ENCODE measurements around the gene UMOD. TPM values are rescaled to one million over a fixed set of nuclear protein-coding genes. Genes with fewer than 3 reads are reported as not detected.

UMOD gene
- total RNA-seq, 2 experiments from 2014 or later: not detected

GRCh38 chr16:20320592-20320991, 31.9 kb downstream of the UMOD start:
- ChIA-PET CTCF (no interaction called here), POLR2A (no interaction called here)
- peaks cover 0 to 3% of the 10 kb centered on the region in 2 experiments for H3K27me3 ChIP-seq (ENCODE audit: control insufficient read depth in 1 of 2, insufficient read depth in 2 of 2, low read length in 2 of 2)
- H3K4me3 ChIP-seq (ENCODE audit: low read length): no peak overlapping the region
- intact Hi-C loops (cut with DNase I, micrococcal nuclease): no loop called here
- H3K4me1 ChIP-seq (ENCODE audit: insufficient read depth, low read length): no peaks in the 10 kb centered on the region
- no peak for TF ChIP-seq CTCF (IDR thresholded peaks at IDR 0.05)
- Mint-ChIP-seq H3K27me3 (no peaks in the 10 kb centered on the region), H3K9me3 (no peaks in the 10 kb centered on the region), H3K4me3 (no peak overlapping the region), H3K36me3 (ENCODE audit: low read depth) (no peaks in the 10 kb centered on the region), H3K4me1 (ENCODE audit: low read depth) (no peaks in the 10 kb centered on the region), H3K27ac (no peak overlapping the region)
- H3K27ac ChIP-seq (ENCODE audit: low read depth in 1 of 2, low read length in 2 of 2): no peak overlapping the region
- H3K9me3 ChIP-seq (ENCODE audit: control insufficient read depth in 1 of 2, insufficient read depth in 1 of 2, low read length in 2 of 2): no peaks in the 10 kb centered on the region
- no peak for DNase-seq
- ATAC-seq (ENCODE audit: poor library complexity): no peak
- H3K36me3 ChIP-seq (ENCODE audit: insufficient read depth, low read length): no peaks in the 10 kb centered on the region

GRCh38 chr16:20320178-20320577, 32.3 kb downstream of the UMOD start:
- no peak for TF ChIP-seq CTCF (IDR thresholded peaks at IDR 0.05)
- Mint-ChIP-seq H3K36me3 (ENCODE audit: low read depth) (no peaks in the 10 kb centered on the region), H3K9me3 (no peaks in the 10 kb centered on the region), H3K27me3 (no peaks in the 10 kb centered on the region), H3K4me1 (ENCODE audit: low read depth) (no peaks in the 10 kb centered on the region), H3K4me3 (no peak overlapping the region), H3K27ac (no peak overlapping the region)
- intact Hi-C loops (cut with DNase I, micrococcal nuclease): no loop called here
- H3K27ac ChIP-seq (ENCODE audit: low read depth in 1 of 2, low read length in 2 of 2): no peak overlapping the region
- POLR2A ChIA-PET: no interaction called here
- no peaks in the 10 kb centered on the region for H3K36me3 ChIP-seq (ENCODE audit: insufficient read depth, low read length)
- DNase-seq: no peak
- H3K27me3 ChIP-seq (ENCODE audit: control insufficient read depth in 1 of 2, insufficient read depth in 2 of 2, low read length in 2 of 2): peaks cover 0 to 3% of the 10 kb centered on the region in 2 experiments
- H3K4me3 ChIP-seq (ENCODE audit: low read length): no peak overlapping the region
- no peak for ATAC-seq (ENCODE audit: poor library complexity)
- CTCF ChIA-PET: no interaction called here
- H3K9me3 ChIP-seq (ENCODE audit: control insufficient read depth in 1 of 2, insufficient read depth in 1 of 2, low read length in 2 of 2): no peaks in the 10 kb centered on the region
- no peaks in the 10 kb centered on the region for H3K4me1 ChIP-seq (ENCODE audit: insufficient read depth, low read length)

GRCh38 chr16:20319406-20319805, 33.1 kb downstream of the UMOD start:
- Histone ChIP-seq H3K4me1 (ENCODE audit: insufficient read depth, low read length) (no peaks in the 10 kb centered on the region), H3K27ac (ENCODE audit: low read depth in 1 of 2, low read length in 2 of 2) (no peak overlapping the region), H3K27me3 (ENCODE audit: control insufficient read depth in 1 of 2, insufficient read depth in 2 of 2, low read length in 2 of 2) (peaks cover 0 to 3% of the 10 kb centered on the region in 2 experiments), H3K9me3 (ENCODE audit: control insufficient read depth in 1 of 2, insufficient read depth in 1 of 2, low read length in 2 of 2) (no peaks in the 10 kb centered on the region), H3K4me3 (ENCODE audit: low read length) (no peak overlapping the region), H3K36me3 (ENCODE audit: insufficient read depth, low read length) (no peaks in the 10 kb centered on the region)
- CTCF ChIA-PET: no interaction called here
- Mint-ChIP-seq H3K4me3 (no peak overlapping the region), H3K9me3 (no peaks in the 10 kb centered on the region), H3K27ac (no peak overlapping the region), H3K36me3 (ENCODE audit: low read depth) (no peaks in the 10 kb centered on the region), H3K27me3 (no peaks in the 10 kb centered on the region), H3K4me1 (ENCODE audit: low read depth) (no peaks in the 10 kb centered on the region)
- DNase-seq: no peak
- ATAC-seq (ENCODE audit: poor library complexity): no peak
- intact Hi-C loops (cut with DNase I, micrococcal nuclease): no loop called here
- POLR2A ChIA-PET: no interaction called here
- TF ChIP-seq CTCF (IDR thresholded peaks at IDR 0.05): no peak
